ENCODE results near the gene PRKD2. TPM values are rescaled to one million over a fixed set of nuclear protein-coding genes. Genes with fewer than 3 reads are reported as not detected.

Gene PRKD2
- total RNA-seq, 1 donor from 2014 or later = 84.2 TPM

- no peak for DNase-seq
Observed at GRCh38 chr19:46741447-46741846, 24.5 kb upstream of the PRKD2 start.

DNA sequence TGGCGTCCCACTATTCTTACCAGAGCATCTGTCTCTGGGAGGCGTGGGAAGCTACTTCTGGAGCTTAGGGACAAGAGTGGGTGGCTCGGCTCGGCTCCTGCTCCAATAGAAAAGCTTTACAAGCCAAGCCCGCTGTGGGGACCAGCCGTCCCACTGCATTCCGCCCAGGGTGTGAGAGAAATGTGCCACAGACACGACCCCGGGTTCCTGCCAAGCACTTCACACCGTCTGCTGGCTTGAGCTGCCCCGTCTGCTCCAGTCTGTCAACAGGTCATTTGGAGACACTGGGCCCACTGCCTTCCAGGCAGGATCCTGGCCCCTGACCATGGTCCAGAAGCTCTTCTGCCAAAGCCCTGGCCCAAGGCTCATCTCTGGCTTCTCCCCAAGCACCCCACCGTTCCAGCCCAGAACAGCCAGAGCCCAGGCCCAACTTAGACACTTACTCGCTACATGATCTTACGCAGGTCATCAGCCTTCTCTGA, 22.4 kb upstream of the PRKD2 start:
- no peak for DNase-seq

DNA sequence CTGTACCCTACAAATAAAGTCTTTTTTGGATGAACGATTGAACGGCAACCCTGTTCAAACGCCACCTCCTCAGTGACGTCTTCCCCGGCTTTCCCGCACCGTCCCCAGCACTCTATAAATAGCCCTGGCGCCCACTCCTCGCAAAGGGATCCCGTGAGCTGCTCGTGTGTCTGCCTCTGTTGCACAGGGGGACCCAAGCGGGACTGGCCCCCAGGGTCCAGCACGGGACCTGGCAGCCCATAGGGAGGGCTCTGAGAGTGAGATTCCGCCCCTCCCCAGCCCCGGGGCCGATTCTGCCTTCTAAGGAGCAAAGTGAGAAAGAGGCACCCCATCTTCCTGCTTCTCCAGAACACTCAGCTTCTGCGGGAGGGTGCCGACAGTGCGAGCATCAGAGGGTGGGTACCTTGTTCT, 20.9 kb upstream of the PRKD2 start:
- no peak for DNase-seq

DNA sequence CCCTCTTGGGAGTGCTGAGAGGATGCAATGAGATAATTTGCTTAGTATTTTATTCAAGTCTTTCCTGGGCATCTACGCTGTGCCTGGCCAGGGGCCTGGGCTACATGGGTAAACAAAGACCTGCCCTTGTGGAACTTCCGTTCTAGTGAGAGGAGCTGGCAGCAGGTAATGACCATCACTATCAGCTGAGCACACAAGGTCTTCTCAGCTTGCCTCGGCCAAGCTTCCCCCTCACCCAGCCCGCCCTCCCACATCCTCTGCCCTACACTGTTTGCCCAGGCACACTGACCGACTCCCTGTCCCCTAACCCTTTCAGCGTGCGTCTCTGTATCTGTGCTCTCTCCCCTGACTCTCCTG, 20.4 kb upstream of the PRKD2 start:
- no peak for DNase-seq

- no peak for DNase-seq
Observed at GRCh38 chr19:46736531-46737297, 19.8 kb upstream of the PRKD2 start.

DNA sequence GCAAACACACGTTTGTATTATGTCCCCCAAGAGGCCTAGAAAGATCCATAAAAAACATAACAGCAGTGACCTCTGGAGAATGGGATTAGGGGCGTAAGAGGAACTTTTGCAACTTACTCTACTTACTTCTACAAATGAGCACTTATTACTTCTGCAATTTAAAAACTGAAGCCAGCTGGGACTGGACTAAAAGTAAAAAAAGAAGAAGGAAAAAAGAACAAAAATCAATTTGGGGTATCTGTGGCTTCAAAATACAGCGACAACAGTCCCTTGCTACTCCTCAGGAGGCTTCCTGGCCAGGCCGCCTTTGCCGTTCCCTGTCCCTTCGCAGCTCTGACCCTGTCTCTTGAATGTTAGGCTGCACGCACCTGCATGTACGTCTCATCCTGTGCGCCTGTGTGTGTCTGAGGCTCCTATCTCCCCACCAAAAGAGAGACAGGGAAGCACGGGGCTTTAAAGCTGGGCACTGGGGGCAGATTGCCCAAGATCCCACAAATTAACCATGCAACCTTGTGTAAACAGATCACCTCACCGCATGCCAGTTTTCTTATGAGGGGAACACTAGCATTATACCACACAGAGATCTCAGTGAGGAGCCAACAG, 16.9 kb upstream of the PRKD2 start:
- DNase-seq = no peak

DNA sequence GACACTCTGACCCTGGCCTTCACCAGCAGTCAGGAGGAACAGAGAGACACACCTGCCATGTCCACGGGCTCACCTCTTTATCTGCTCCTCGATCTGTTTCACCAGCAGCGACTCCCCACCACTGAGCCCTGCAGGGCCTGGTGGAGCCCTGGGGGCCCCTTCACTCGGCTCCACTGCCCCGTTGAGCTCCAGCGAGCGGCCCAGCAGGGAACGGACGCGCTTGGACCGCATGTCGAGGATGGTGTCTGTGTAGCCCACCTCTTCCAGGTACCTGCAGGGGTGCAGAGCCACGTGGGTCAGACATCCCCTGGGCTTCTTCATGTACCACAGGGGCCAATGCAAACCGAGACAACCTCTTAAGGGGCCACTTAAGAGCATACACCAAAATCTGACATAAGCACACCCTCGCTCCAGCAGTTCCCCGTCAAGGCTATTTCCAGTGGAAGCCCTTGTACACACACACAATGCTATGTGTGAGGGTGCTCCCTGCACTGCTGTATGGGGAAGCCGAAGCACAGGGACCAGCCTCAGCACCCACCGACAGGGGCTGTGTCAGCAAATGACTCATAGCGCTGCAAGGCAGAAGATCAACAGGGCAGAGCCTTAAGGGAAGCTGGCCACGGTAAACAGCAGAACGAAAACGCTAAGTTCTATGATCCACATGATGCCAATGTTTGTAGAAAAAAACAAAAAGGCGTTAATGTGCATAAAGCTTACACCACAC, 16.2 kb upstream of the PRKD2 start:
- peak; percentile 56 for DNase-seq

DNA sequence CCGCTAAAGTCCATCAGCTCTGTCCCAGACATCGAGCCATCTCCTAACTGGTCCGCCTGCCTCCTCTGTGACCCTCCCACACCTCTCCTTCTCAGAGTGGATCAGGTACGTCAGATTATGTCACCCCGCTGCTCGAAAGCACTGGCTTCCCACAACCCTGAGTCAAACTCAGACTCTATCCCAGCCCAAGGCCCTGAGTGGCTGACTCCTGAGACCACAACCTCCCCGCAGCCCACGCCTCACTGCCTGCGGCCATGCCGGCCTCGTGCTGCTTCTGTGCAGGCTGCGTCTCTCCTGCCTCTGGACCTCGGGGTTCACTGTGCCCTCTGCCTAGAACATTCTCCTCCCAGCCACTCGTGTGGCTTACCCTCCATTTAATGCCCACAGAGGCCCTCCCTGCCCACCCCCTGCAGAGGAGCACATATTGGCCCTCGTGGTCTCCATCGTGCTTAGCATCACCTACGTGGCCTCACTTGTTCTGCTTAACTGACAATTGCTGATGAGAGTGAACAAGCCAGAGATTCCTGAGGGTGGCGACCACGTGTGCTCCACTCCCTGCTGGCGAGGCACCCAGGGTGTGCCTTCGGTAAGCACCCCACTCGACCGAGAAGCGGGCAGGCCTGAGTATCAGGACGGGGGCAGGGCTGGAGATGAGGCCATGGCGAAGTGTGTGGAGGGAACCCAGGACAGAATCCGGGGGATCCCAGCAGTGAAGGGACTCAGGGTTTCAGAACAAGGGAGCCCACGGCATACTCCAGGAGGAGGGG, 15.4 kb upstream of the PRKD2 start:
- no peak for DNase-seq

DNA sequence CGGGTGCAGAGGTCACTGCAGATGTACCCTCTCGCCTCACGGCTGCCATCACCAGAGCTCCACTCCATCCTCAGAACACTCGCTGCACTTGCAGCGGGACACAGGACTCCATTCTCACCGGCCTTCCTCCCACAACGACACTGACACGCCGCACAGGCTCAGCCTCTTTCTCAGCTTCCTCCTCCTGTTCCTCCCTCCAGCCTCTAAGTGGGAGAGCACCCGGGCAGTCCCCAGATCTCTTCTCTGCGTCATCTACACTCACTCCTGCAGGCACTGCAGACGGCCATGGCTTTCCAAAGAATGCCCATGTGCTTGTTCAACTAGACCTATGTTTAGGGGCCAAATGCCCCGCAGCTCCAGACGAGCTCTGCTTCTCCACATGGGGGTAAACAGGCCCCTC, 14.7 kb upstream of the PRKD2 start:
- no peak for DNase-seq

DNA sequence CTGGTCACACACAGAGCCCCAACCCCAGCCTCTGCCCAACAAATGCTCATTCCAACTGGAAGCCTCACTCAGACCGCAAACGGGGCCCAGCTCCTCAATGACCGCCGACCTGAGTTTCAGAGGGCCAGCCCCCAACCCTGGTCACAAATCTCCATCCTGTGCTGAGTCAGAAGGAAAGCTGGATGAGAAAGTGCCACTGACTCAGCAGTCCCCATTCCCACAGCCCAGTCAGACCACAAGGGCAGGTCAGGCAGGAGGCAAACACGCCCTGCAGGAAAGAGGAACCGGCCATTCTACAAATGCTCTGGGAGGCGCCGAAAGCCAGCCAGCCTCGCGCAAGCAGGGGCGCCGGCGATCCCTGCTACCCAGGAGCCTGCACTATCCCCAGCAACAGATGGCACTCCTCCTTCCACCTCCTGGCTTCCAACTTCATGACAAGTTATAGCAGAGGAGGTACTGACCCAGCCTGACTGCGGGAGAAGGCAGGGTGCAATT, 14.1 kb upstream of the PRKD2 start:
- DNase-seq = peak; percentile 91

DNA sequence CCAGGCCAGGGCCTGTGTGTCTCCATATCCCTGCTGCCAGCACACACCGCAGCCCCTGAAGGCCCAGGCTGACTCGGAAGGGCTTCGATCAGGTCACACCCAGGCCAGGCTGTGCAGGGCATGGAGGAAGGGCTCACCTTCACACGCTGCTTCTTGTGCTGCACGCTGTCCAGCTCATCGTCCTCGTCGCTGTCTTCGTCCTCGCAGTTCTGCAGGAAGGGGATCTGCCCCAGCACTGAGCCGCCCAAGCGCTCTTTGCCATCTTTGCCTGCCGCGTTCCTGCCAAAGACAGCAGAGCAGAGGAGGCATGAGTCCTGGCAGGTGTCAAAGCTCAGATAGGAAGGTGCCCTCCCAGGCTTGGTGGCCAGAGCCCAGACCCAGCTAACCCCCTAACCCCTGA, 13.7 kb upstream of the PRKD2 start:
- DNase-seq = no peak

- DNase-seq = no peak
Observed at GRCh38 chr19:46730187-46730586, 13.3 kb upstream of the PRKD2 start.

GRCh38 chr19:46729696-46730095, 12.8 kb upstream of the PRKD2 start:
- no peak for DNase-seq

GRCh38 chr19:46728693-46729339, 11.9 kb upstream of the PRKD2 start:
- peak; percentile 94 for DNase-seq

- peak; percentile 94 for DNase-seq
Observed at GRCh38 chr19:46728208-46728607, 11.3 kb upstream of the PRKD2 start.

DNA sequence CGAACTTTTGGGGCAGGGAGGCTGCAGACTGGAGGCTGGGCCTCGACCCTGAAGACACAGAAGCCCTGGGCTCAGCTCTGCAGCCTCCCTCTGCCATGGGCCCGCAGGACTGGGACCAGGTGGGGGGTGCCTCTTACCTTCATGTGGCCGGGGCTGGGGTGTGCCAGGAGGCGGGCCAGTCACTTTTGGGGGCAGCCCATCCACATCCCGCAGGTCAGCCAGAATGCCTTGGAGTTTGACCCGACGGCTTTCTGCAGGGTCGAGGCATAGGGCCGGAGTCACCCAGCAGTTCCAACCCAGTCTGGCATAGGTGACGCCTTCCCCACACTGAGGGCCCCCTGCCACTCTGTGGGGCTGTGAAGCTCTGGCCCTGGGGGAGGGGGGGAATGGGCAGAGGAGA, 10.8 kb upstream of the PRKD2 start:
- no peak for DNase-seq

DNA sequence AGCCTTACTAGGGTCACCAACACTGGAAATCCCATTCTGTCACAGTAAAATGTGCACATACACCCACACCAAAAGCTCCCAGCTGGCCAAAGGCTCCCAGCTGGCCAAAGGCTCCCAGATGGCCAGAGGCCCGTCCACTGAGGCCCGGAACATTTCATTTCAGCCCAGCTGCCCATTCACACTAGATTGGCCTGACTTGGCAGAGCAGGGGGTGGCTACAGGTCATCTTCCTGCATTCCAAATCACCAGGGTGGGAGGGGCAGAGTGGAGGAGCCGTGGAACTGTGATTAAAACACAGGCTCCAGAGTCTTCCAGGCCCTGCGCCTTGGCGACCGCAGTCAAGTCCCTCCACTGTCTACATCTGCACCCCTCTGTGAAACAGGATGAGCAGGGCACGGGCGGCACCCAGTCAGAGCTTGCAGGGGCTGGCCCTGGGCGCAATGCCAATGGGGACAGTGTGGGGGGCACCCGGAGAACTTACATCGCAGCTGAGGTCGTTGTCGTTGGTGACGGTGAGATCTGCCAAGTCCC, 10.1 kb upstream of the PRKD2 start:
- peak; percentile 69 for DNase-seq

DNA sequence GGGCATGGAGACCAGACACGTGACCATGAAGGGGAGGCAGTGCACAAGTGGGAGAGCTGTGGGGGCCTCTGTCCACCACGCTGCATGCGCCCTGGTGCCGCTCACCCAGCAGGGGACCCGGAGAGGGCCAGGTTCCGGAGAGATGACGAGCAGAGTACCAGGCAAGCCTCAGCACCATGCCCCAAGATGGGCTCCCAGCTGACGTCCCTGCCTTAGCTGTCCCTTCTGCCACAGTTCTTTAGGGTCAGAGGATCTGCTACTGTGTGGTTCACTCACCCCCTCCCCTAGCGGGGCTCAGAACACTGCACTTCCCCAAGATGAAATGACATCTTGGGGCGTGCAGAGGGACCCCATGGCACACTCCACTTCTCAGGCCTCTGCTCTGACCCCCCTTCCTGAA, 9.6 kb upstream of the PRKD2 start:
- DNase-seq = no peak

- DNase-seq = no peak
Observed at GRCh38 chr19:46725859-46726393, 9.0 kb upstream of the PRKD2 start.

- DNase-seq = no peak
Observed at GRCh38 chr19:46725036-46725820, 8.3 kb upstream of the PRKD2 start.

- no peak for DNase-seq
Observed at GRCh38 chr19:46724468-46724867, 7.6 kb upstream of the PRKD2 start.

All from dermis blood vessel endothelial cell (primary cell).